Endodermal cell (in vitro differentiated cells): Measurements from ENCODE around the gene GRIK4. TPM values are rescaled to one million over a fixed set of nuclear protein-coding genes. Genes with fewer than 3 reads are reported as not detected.
A peak's percentile ranks its signal among the peaks of the same experiment; 100 is the strongest.

ENCODE experiments used
- DNase-seq: peaks from one replicate; pipeline ENCODE4 v3.0.0-alpha.2; 2017
- H3K27ac ChIP-seq: 2 replicates; pipeline ENCODE4 v1.5.1; 2013; ENCODE audit warnings: mild to moderate bottlenecking, low read depth, low read length, moderate library complexity
- H3K27me3 ChIP-seq: 2 replicates; pipeline ENCODE4 v1.6.1; 2013; ENCODE audit warnings: mild to moderate bottlenecking, low read length, moderate library complexity; ENCODE audit not compliant: insufficient read depth, control insufficient read depth, poor library complexity, severe bottlenecking
- H3K36me3 ChIP-seq: 2 replicates; pipeline ENCODE4 v1.7.0; 2013; ENCODE audit warnings: mild to moderate bottlenecking, low read length, moderate library complexity; ENCODE audit not compliant: control insufficient read depth, insufficient read depth
- H3K4me1 ChIP-seq: one replicate; pipeline ENCODE4 v1.7.0; 2013; ENCODE audit warnings: low read length; ENCODE audit not compliant: control insufficient read depth, insufficient read depth
- H3K4me3 ChIP-seq: 2 replicates; pipeline ENCODE4 v1.5.1; 2013; ENCODE audit warnings: mild to moderate bottlenecking, low read length, moderate library complexity
- H3K9ac ChIP-seq: 2 replicates; pipeline ENCODE4 v1.6.1; 2013; ENCODE audit warnings: mild to moderate bottlenecking, low read length, moderate library complexity; ENCODE audit not compliant: poor library complexity, severe bottlenecking; ENCODE audit errors: extremely low read depth
- H3K9me3 ChIP-seq: 2 replicates; pipeline ENCODE4 v1.6.1; 2013; ENCODE audit warnings: mild to moderate bottlenecking, low read length, moderate library complexity; ENCODE audit not compliant: control insufficient read depth
- H3K27ac Mint-ChIP-seq: 2 replicates; pipeline ENCODE4 v1.8.0; 2020; ENCODE audit warnings: mixed read lengths
- H3K27me3 Mint-ChIP-seq: 2 replicates; pipeline ENCODE4 v1.8.0; 2021; ENCODE audit warnings: mild to moderate bottlenecking, mixed read lengths; ENCODE audit not compliant: insufficient read depth
- H3K36me3 Mint-ChIP-seq: 2 replicates; pipeline ENCODE4 v1.8.0; 2020; ENCODE audit warnings: low read depth, mixed read lengths
- H3K4me1 Mint-ChIP-seq: 2 replicates; pipeline ENCODE4 v1.8.0; 2020; ENCODE audit warnings: mixed read lengths
- H3K4me3 Mint-ChIP-seq: 2 replicates; pipeline ENCODE4 v1.8.0; 2020; ENCODE audit warnings: mild to moderate bottlenecking, moderate library complexity, mixed read lengths
- H3K9me3 Mint-ChIP-seq: 2 replicates; pipeline ENCODE4 v1.8.0; 2020; ENCODE audit warnings: mild to moderate bottlenecking, mixed read lengths
- CTCF ChIP-seq: fragments of 200-600 bp; sonication (generic); conservative IDR thresholded peaks from 2 replicates; pipeline ENCODE4 v1.5.0; 2021; ENCODE audit warnings: antibody characterized with exemption, mild to moderate bottlenecking
- WGBS, 2 experiments: methylation state at CpG; one replicate each; pipeline versions ENCODE4 v1.1.5 to v1.1.7; 2013; ENCODE audit warnings: missing lambda C conversion rate in 2 of 2, mixed read lengths in 1 of 2; ENCODE audit not compliant: insufficient coverage in 1 of 2, insufficient read length in 1 of 2; 5-methylcytosine and 5-hydroxymethylcytosine counted together
- total RNA-seq, 2 donors: library from RNA; stranded (reverse); fragmentation: NEBNext Ultra II Directional in 1 of 2; extraction: Animal tissue kit (Norgen Biotek cat#: 25700) in 1 of 2; gene quantifications; 2 replicates in 1 of 2; 3 replicates in 1 of 2; pipeline ENCODE4 v1.2.1, GENCODE V29; 2021

The GRIK4 gene
- total RNA-seq, 2 donors from 2014 or later, result 1.7 to 3.5 TPM

- no peaks in the 10 kb centered on the region for H3K36me3 ChIP-seq
- H3K27ac ChIP-seq, result no peak overlapping the region
- Mint-ChIP-seq H3K27ac (no peak overlapping the region), H3K36me3 (no peaks in the 10 kb centered on the region), H3K27me3 (no peaks in the 10 kb centered on the region), H3K4me3 (no peak overlapping the region), H3K4me1 (peaks cover 15% of the 10 kb centered on the region), H3K9me3 (no peaks in the 10 kb centered on the region)
- 88 to 94% methylated on average over 7 to 9 of the region's 9 CpGs for WGBS, 2 experiments
- no peak for TF ChIP-seq CTCF
- no peak overlapping the region for H3K9ac ChIP-seq
- H3K4me1 ChIP-seq, result peaks cover 6% of the 10 kb centered on the region
- H3K9me3 ChIP-seq, result no peaks in the 10 kb centered on the region
- H3K27me3 ChIP-seq, result no peaks in the 10 kb centered on the region
- H3K4me3 ChIP-seq, result no peak overlapping the region
- no peak for DNase-seq
Measured at GRCh38 chr11:120805960-120806555, 294.5 kb downstream of the GRIK4 start.

- Mint-ChIP-seq H3K4me3 (no peak overlapping the region), H3K4me1 (peaks cover 15% of the 10 kb centered on the region), H3K9me3 (no peaks in the 10 kb centered on the region), H3K36me3 (no peaks in the 10 kb centered on the region), H3K27me3 (no peaks in the 10 kb centered on the region), H3K27ac (peak overlapping the region; percentile 46)
- Histone ChIP-seq H3K9me3 (no peaks in the 10 kb centered on the region), H3K36me3 (no peaks in the 10 kb centered on the region), H3K27me3 (no peaks in the 10 kb centered on the region), H3K27ac (no peak overlapping the region), H3K4me1 (peaks cover 6% of the 10 kb centered on the region), H3K4me3 (no peak overlapping the region), H3K9ac (no peak overlapping the region)
- peak; percentile 70 for DNase-seq
- 82% methylated on average over 10 to 13 of the region's 13 CpGs for WGBS, 2 experiments
- no peak for TF ChIP-seq CTCF
Measured at GRCh38 chr11:120807414-120808150, 296.0 kb downstream of the GRIK4 start.

- Histone ChIP-seq H3K4me3 (no peak overlapping the region), H3K9ac (no peak overlapping the region), H3K4me1 (peaks cover 6% of the 10 kb centered on the region), H3K27me3 (no peaks in the 10 kb centered on the region), H3K27ac (no peak overlapping the region), H3K36me3 (no peaks in the 10 kb centered on the region), H3K9me3 (no peaks in the 10 kb centered on the region)
- H3K4me1 Mint-ChIP-seq, result peaks cover 15% of the 10 kb centered on the region
- H3K36me3 Mint-ChIP-seq, result no peaks in the 10 kb centered on the region
- H3K4me3 Mint-ChIP-seq, result no peak overlapping the region
- H3K9me3 Mint-ChIP-seq, result no peaks in the 10 kb centered on the region
- no peak for TF ChIP-seq CTCF
- no peak for DNase-seq
- H3K27me3 Mint-ChIP-seq, result no peaks in the 10 kb centered on the region
- no peak overlapping the region for H3K27ac Mint-ChIP-seq
- 77 to 93% methylated on average over 3 to 5 of the region's 5 CpGs for WGBS, 2 experiments
Measured at GRCh38 chr11:120808616-120809050, 297.1 kb downstream of the GRIK4 start.
